Activated CD8-positive, alpha-beta memory T cell treated with anti-CD3 and anti-CD28 coated beads, Interleukin-2, amount 50 U/mL, for 24 hours (primary cell): ENCODE data around the gene COL6A3.
"Not testable (repeated sequence)": the region's sequence is repeated elsewhere in the genome, so short reads cannot be mapped to it uniquely, and the experiment has no call there.

Experiments
- DNase-seq: peaks from one replicate; pipeline ENCODE4 v3.0.0-alpha.2; 2020; ENCODE audit errors: extremely low read depth

The COL6A3 gene

GRCh38 chr2:237379636-237380035, 34.3 kb downstream of the COL6A3 start:
- DNase-seq: no peak

GRCh38 chr2:237378650-237379049, 35.3 kb downstream of the COL6A3 start:
- no peak for DNase-seq

GRCh38 chr2:237374284-237375060, 39.5 kb downstream of the COL6A3 start:
- DNase-seq: no peak

GRCh38 chr2:237371856-237372255, 42.1 kb downstream of the COL6A3 start:
- no peak for DNase-seq

- no peak for DNase-seq
Observed at GRCh38 chr2:237365671-237366070, 48.3 kb downstream of the COL6A3 start.

- DNase-seq: no peak
Observed at GRCh38 chr2:237364655-237365054, 49.3 kb downstream of the COL6A3 start.

GRCh38 chr2:237361194-237362004, 52.6 kb downstream of the COL6A3 start:
- no peak for DNase-seq

GRCh38 chr2:237359894-237360780, 53.8 kb downstream of the COL6A3 start:
- DNase-seq: no peak

GRCh38 chr2:237359518-237359840, 54.5 kb downstream of the COL6A3 start:
- no peak for DNase-seq

- DNase-seq: no peak
Observed at GRCh38 chr2:237358721-237359517, 55.0 kb downstream of the COL6A3 start.

- no peak for DNase-seq
Observed at GRCh38 chr2:237355701-237356100, 58.3 kb downstream of the COL6A3 start.

GRCh38 chr2:237354892-237355291, 59.1 kb downstream of the COL6A3 start:
- DNase-seq: no peak

- not testable (repeated sequence) for DNase-seq
Observed at GRCh38 chr2:237354172-237354571, 59.8 kb downstream of the COL6A3 start.

- DNase-seq: no peak
Observed at GRCh38 chr2:237353215-237353614, 60.7 kb downstream of the COL6A3 start.

GRCh38 chr2:237352279-237352845, 61.6 kb downstream of the COL6A3 start:
- DNase-seq: no peak

GRCh38 chr2:237351796-237352195, 62.2 kb downstream of the COL6A3 start:
- DNase-seq: no peak

- DNase-seq: no peak
Observed at GRCh38 chr2:237351046-237351445, 62.9 kb downstream of the COL6A3 start.

GRCh38 chr2:237350597-237350996, 63.4 kb downstream of the COL6A3 start:
- no peak for DNase-seq

- no peak for DNase-seq
Observed at GRCh38 chr2:237350070-237350469, 63.9 kb downstream of the COL6A3 start.

- DNase-seq: no peak
Observed at GRCh38 chr2:237348281-237348865, 65.6 kb downstream of the COL6A3 start.
